SJSA1 (cell line): Measurements from ENCODE around the gene CCBE1. TPM values are rescaled to one million over a fixed set of nuclear protein-coding genes. Genes with fewer than 3 reads are reported as not detected.

Source experiments
- DNase-seq, 2 experiments: peaks; one replicate each; pipeline ENCODE4 v3.0.0-alpha.2; 2015 to 2020; ENCODE audit warnings: low spot score in 2 of 2, low read depth in 1 of 2
- H3K27ac ChIP-seq: fragments of 250-450 bp; sonication (Bioruptor Pico); 2 replicates; pipeline ENCODE4 v1.5.1; 2020; ENCODE audit warnings: mild to moderate bottlenecking, moderate library complexity
- H3K27me3 ChIP-seq: fragments of 250-450 bp; sonication (Bioruptor Pico); replicated peaks from 2 replicates; pipeline ENCODE4 v1.5.1; 2020; ENCODE audit warnings: mild to moderate bottlenecking, moderate library complexity
- H3K36me3 ChIP-seq: fragments of 250-450 bp; sonication (Bioruptor Pico); 2 replicates; pipeline ENCODE4 v1.5.1; 2020; ENCODE audit warnings: mild to moderate bottlenecking
- H3K4me1 ChIP-seq: fragments of 250-450 bp; sonication (Bioruptor Pico); replicated peaks from 2 replicates; pipeline ENCODE4 v1.6.1; 2021; ENCODE audit warnings: mild to moderate bottlenecking
- H3K4me3 ChIP-seq: fragments of 250-450 bp; sonication (Bioruptor Pico); 2 replicates; pipeline ENCODE4 v1.5.1; 2020; ENCODE audit warnings: mild to moderate bottlenecking
- H3K9me3 ChIP-seq: fragments of 250-450 bp; sonication (Bioruptor Pico); replicated peaks from 2 replicates; pipeline ENCODE4 v1.5.1; 2020; ENCODE audit warnings: mild to moderate bottlenecking
- total RNA-seq: library from RNA; depleted of rRNA; stranded (reverse); fragments of >200 nt; shearing (Covaris generic); gene quantifications from 2 replicates; pipeline ENCODE4 v1.2.3, GENCODE V29; 2014

CCBE1 gene
- total RNA-seq, 1 experiment from 2014 or later: 5.1 TPM

DNA sequence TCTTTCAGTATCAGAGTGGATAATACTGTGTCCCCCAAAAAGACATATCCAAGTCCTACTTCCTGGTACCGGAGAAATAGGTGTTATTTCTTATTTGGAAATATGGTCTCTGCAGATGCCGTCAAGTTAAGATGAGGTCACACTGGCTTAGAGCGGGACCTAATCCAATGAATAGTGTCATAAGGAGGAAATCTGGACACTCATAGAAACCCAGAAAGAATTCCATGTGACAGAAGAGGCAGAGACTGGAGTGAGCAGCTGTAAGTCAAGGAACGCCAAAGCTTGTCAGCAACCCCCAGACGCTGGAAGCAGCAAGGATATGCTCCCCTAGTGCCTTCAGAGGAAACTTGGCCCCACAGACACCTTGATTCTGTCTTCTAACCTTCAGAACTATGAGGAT is 69.8 kb downstream of the CCBE1 start:
- Histone ChIP-seq H3K9me3 (no peaks in the 10 kb centered on the region), H3K4me3 (no peak overlapping the region), H3K27ac (no peak overlapping the region), H3K4me1 (peaks cover 25% of the 10 kb centered on the region), H3K27me3 (no peaks in the 10 kb centered on the region), H3K36me3 (no peaks in the 10 kb centered on the region)
- DNase-seq: no peak

- Histone ChIP-seq H3K27ac (no peak overlapping the region), H3K27me3 (no peaks in the 10 kb centered on the region), H3K36me3 (no peaks in the 10 kb centered on the region), H3K4me3 (no peak overlapping the region), H3K9me3 (no peaks in the 10 kb centered on the region), H3K4me1 (peaks cover 22% of the 10 kb centered on the region)
- no peak for DNase-seq
Measured at GRCh38 chr18:59624369-59624765, 72.9 kb downstream of the CCBE1 start.

GRCh38 chr18:59623456-59624368 is 73.5 kb downstream of the CCBE1 start:
- H3K9me3 ChIP-seq: no peaks in the 10 kb centered on the region
- H3K4me1 ChIP-seq: peaks cover 22% of the 10 kb centered on the region
- H3K27ac ChIP-seq: peak overlapping the region; percentile 30; the same call in 1 of the 2 replicates
- H3K36me3 ChIP-seq: no peaks in the 10 kb centered on the region
- H3K27me3 ChIP-seq: no peaks in the 10 kb centered on the region
- H3K4me3 ChIP-seq: no peak overlapping the region
- DNase-seq: peak in 1 of 2 experiments; percentile 59

DNA sequence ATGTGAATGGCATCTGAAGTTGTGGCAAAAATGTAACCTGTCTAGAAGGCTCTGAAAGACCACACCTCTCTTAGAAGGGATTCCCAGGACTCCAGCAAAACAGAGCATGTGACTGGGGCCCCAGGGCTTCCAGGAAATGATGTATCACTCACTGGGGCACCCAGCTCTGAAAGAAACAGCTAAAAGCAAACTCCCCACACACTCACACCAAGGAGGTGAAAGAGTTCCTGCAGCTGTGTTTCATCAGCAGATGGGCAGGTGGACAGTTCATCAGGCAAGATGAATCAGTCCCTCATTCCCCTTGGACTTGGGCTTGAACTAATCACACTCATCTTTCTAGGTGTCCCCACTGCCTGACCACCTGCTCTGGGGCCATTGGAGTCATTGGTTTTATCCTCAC is 76.2 kb downstream of the CCBE1 start:
- Histone ChIP-seq H3K4me1 (peaks cover 38% of the 10 kb centered on the region), H3K27ac (no peak overlapping the region), H3K36me3 (no peaks in the 10 kb centered on the region), H3K4me3 (no peak overlapping the region), H3K9me3 (no peaks in the 10 kb centered on the region), H3K27me3 (no peaks in the 10 kb centered on the region)
- DNase-seq: no peak

- no peak overlapping the region for H3K4me3 ChIP-seq
- H3K27ac ChIP-seq: no peak overlapping the region
- H3K36me3 ChIP-seq: no peaks in the 10 kb centered on the region
- no peaks in the 10 kb centered on the region for H3K27me3 ChIP-seq
- no peak for DNase-seq
- peaks cover 38% of the 10 kb centered on the region for H3K4me1 ChIP-seq
- H3K9me3 ChIP-seq: no peaks in the 10 kb centered on the region
Measured at GRCh38 chr18:59620381-59620780, 76.8 kb downstream of the CCBE1 start.

GRCh38 chr18:59619816-59620215 is 77.4 kb downstream of the CCBE1 start:
- no peak overlapping the region for H3K27ac ChIP-seq
- H3K4me1 ChIP-seq: peaks cover 37% of the 10 kb centered on the region
- H3K4me3 ChIP-seq: no peak overlapping the region
- no peaks in the 10 kb centered on the region for H3K27me3 ChIP-seq
- no peaks in the 10 kb centered on the region for H3K9me3 ChIP-seq
- no peaks in the 10 kb centered on the region for H3K36me3 ChIP-seq
- DNase-seq: no peak

- H3K9me3 ChIP-seq: no peaks in the 10 kb centered on the region
- no peak overlapping the region for H3K4me3 ChIP-seq
- no peak for DNase-seq
- H3K27ac ChIP-seq: no peak overlapping the region
- H3K36me3 ChIP-seq: no peaks in the 10 kb centered on the region
- no peaks in the 10 kb centered on the region for H3K27me3 ChIP-seq
- peaks cover 16% of the 10 kb centered on the region for H3K4me1 ChIP-seq
Measured at GRCh38 chr18:59617468-59617932, 79.7 kb downstream of the CCBE1 start.

- Histone ChIP-seq H3K4me3 (no peak overlapping the region), H3K36me3 (no peaks in the 10 kb centered on the region), H3K27ac (no peak overlapping the region), H3K27me3 (no peaks in the 10 kb centered on the region), H3K4me1 (peaks cover 18% of the 10 kb centered on the region), H3K9me3 (no peaks in the 10 kb centered on the region)
- DNase-seq: no peak
Measured at GRCh38 chr18:59616501-59616900, 80.7 kb downstream of the CCBE1 start.

- H3K36me3 ChIP-seq: no peaks in the 10 kb centered on the region
- no peaks in the 10 kb centered on the region for H3K27me3 ChIP-seq
- no peak overlapping the region for H3K4me3 ChIP-seq
- DNase-seq: no peak
- peaks cover 18% of the 10 kb centered on the region for H3K4me1 ChIP-seq
- H3K27ac ChIP-seq: no peak overlapping the region
- H3K9me3 ChIP-seq: no peaks in the 10 kb centered on the region
Measured at GRCh38 chr18:59613903-59614302, 83.3 kb downstream of the CCBE1 start.

DNA sequence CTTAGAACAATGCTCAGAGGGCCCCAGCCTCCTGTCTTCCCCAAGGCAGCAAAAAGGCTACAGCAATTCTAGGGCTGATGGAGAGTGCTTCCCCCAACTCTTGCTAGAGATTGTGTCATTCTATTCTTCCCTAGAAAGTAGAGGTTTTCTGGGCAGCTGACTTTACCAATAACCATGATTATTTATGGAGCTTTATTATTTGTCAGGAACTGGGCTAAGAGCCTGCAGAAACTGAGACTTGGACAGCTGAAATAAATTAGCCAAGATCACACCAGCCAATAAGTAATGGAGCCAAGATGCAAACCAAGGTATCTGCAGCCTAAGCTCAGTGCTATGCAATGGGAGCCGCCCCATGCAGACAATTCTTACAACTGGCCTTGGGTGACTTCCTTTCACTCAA is 84.8 kb downstream of the CCBE1 start:
- Histone ChIP-seq H3K4me1 (peaks cover 15% of the 10 kb centered on the region), H3K27me3 (no peaks in the 10 kb centered on the region), H3K36me3 (no peaks in the 10 kb centered on the region), H3K4me3 (no peak overlapping the region), H3K9me3 (no peaks in the 10 kb centered on the region), H3K27ac (no peak overlapping the region)
- no peak for DNase-seq

GRCh38 chr18:59610546-59611140 is 86.6 kb downstream of the CCBE1 start:
- Histone ChIP-seq H3K27ac (no peak overlapping the region), H3K36me3 (no peaks in the 10 kb centered on the region), H3K9me3 (no peaks in the 10 kb centered on the region), H3K4me3 (no peak overlapping the region), H3K4me1 (peaks cover 18% of the 10 kb centered on the region), H3K27me3 (no peaks in the 10 kb centered on the region)
- no peak for DNase-seq

DNA sequence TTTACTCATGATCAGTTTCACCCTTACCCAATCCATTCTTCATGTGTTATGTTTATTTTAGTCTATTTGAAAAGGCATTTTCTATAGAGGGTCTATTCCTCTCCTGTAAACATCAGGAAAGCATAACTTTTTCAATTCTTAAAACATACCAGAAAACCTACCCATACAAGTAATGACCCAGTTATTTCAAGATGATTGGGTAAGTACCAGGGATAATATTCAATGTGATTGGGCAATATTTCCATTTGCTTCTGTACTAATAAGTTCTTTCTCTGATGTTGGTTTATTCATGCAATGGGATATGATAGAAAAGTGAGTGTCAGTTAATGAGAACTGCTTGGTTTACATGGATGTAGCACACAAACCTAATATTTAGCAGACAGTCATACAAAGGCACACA is 87.6 kb downstream of the CCBE1 start:
- no peaks in the 10 kb centered on the region for H3K9me3 ChIP-seq
- H3K27ac ChIP-seq: no peak overlapping the region
- no peak overlapping the region for H3K4me3 ChIP-seq
- no peak for DNase-seq
- H3K36me3 ChIP-seq: no peaks in the 10 kb centered on the region
- H3K4me1 ChIP-seq: peaks cover 27% of the 10 kb centered on the region
- H3K27me3 ChIP-seq: no peaks in the 10 kb centered on the region

GRCh38 chr18:59607471-59607870 is 89.8 kb downstream of the CCBE1 start:
- no peaks in the 10 kb centered on the region for H3K36me3 ChIP-seq

GRCh38 chr18:59607078-59607379 is 90.2 kb downstream of the CCBE1 start:
- DNase-seq: no peak
- Histone ChIP-seq H3K9me3 (no peaks in the 10 kb centered on the region), H3K27me3 (no peaks in the 10 kb centered on the region), H3K36me3 (no peaks in the 10 kb centered on the region), H3K27ac (no peak overlapping the region), H3K4me1 (peaks cover 25% of the 10 kb centered on the region), H3K4me3 (no peak overlapping the region)

More at GRCh38 chr18:59607471-59607870, 89.8 kb downstream of the CCBE1 start:
- Histone ChIP-seq H3K4me3 (no peak overlapping the region), H3K9me3 (no peaks in the 10 kb centered on the region), H3K27ac (no peak overlapping the region), H3K4me1 (peaks cover 27% of the 10 kb centered on the region), H3K27me3 (no peaks in the 10 kb centered on the region)
- no peak for DNase-seq
